GM12801 (cell line): ENCODE results near the gene PEF1.

ENCODE experiments used
- TF ChIP-seq, protein P1 (sequence below): IDR thresholded peaks from one replicate; pipeline ENCODE4 v1.5.1; 2011; ENCODE audit warnings: control low read depth; ENCODE audit not compliant: insufficient read length; ENCODE audit errors: extremely low read depth

Gene PEF1

DNA sequence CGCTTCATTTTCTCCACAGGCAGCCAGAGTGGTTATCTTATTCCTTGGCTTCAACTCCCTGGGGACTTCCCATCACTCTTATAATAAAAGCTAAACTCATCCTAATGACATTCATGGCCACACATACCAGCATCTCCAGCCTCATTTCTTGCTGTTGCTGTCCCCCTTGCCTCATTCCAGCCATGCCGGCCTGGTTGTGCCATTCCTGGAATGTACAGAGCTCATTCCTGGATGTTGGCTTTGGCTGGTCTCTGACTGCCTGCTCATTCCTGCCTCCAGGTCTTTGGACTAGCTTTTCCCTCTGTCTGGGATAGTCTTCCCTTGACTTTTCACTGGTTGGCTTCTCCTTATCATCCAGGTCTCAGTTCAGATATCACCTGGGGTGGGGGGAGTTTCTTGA is 2.4 kb upstream of the PEF1 start:
- TF ChIP-seq, protein P1, sequence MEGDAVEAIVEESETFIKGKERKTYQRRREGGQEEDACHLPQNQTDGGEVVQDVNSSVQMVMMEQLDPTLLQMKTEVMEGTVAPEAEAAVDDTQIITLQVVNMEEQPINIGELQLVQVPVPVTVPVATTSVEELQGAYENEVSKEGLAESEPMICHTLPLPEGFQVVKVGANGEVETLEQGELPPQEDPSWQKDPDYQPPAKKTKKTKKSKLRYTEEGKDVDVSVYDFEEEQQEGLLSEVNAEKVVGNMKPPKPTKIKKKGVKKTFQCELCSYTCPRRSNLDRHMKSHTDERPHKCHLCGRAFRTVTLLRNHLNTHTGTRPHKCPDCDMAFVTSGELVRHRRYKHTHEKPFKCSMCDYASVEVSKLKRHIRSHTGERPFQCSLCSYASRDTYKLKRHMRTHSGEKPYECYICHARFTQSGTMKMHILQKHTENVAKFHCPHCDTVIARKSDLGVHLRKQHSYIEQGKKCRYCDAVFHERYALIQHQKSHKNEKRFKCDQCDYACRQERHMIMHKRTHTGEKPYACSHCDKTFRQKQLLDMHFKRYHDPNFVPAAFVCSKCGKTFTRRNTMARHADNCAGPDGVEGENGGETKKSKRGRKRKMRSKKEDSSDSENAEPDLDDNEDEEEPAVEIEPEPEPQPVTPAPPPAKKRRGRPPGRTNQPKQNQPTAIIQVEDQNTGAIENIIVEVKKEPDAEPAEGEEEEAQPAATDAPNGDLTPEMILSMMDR = no peak

DNA sequence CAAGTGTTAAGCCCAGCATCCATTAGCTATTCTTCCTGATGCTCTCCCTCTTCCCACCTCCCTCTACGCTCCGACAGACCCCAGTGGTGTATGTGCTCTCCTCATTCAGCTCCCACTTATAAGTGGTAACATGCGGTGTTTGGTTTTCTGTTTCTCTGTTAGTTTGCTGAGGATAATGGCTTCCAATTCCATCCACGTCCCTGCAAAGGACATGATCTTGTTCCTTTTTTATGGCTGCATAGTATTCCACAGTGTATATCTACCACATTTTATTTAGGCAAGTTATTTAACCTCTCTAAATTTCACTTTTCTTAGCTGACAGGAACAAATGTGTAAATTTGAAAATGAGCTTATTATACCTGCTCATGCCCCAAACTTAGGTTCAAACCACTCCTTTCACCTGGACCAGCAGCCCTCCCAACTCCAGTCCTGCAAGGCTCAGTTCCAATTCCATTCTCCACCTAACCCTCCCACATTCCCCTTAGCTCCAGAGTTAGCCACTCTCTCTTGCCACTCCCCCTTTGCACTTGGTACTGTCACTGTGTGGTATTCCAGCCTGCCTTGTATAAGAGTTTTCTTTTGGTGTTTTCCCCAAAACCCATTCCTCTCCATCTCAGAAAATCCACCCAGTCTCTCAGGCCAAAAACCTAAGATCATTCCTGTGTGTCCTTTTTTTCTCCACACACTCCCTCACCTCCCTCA is 1.7 kb upstream of the PEF1 start:
- TF ChIP-seq, protein P1 = no peak

DNA sequence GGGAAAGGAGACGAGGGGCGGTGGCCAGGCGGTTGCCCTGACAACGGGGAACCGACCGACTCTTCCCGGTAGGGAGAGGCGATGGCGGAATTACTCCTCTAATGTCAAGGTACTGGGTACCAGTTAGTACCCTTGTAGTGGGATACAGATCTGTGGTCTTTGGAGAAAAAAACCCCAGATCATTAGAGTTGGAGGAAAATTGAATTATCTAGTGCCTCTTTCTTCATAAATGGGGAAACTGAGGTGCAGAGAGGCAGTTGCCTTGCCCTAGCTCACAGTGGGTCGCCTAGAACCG is 545 bp upstream of the PEF1 start:
- TF ChIP-seq, protein P1 = no peak

DNA sequence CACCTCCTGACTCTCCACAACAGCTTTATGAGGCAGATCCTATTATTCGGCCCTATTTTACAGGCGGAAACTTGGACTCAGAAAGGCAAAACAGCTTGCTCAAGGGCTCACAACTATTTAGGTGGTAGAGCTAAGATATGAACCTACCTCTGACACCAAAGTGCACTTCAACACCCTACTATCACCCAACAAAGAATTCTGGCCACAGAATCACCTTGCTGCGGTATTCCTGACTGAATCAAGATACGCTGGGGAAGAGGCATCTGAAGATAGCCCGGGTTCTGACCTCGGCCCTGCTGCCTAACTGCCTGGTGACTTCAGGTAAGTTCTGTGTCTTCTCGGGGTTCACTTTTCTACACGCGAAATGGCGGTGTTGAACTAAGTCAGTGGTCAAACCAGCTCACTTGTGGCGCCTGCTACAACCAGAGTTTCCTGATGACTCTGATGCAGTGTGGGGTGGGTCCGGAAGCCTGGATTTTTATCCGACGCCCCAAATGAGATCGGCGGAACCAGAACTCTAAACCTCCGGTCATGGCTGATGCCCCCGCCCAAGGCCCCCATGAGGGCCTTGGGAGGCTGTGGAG is 608 bp downstream of the PEF1 start:
- TF ChIP-seq, protein P1 = no peak

DNA sequence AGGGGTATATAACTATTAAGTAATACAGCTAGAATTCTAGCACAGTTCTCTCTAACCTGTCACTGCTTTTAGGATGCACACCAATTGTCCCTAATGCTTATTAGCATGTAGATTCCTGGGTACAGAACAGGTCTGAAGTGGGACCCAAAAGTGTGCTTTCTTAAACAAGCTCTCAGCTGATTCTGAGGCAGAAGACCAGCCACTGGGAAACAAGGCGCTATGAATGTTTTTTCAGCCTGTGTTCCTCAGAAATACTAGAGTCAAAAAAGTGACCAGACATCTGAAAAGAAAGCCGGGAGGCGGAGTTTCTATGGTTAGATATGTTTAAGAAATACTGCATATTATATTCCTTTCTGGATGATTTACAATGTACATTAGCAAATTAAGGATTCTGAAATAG is 1.8 kb downstream of the PEF1 start:
- TF ChIP-seq, protein P1 = no peak

DNA sequence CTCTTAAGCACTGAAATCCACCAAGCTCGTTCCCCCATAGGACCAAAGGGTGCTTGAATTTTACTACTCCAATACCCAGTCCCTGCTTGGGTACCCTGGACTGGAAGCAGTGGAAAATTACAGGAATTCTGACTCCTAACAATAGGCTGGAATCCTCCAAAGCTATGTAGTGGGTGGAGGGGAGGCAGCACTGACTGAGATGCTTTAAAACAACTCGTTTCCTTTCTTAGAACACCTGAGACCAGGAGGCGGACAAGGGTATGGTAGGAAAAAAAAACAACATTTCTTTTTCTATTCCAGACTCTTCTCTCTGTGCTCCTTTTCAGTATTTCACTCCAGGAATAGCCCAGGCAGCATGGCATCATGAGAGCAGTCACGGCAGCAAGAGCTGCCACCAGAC is 2.3 kb downstream of the PEF1 start:
- TF ChIP-seq, protein P1 = no peak

DNA sequence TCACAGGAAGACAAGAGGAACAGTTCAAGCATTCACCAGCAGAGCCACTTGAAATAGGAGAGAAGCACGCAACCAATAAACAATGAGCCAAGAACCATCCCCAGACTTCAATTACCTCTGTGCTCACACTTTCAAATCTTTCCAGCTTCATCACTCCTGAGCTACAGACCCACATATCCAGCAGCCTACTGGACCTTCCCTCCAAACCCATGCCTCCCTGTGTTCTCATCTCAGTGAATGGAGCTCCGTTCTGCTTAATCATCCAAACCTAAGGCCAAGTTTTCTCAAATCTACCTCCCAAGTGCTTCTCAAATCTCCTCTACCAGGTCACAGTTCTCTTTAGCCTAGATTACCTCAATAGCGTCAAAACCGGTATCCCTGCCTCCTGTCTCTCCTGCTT is 3.7 kb downstream of the PEF1 start:
- TF ChIP-seq, protein P1 = no peak
